Gastrocnemius medialis (tissue), 4 donors: ENCODE results near the gene GLE1.

Experiments
- CTCF ChIP-seq, 5 experiments: fragments of 450-650 bp in 3 of 5; fragments of 200-600 bp in 2 of 5; sonication (generic) in 2 of 5; IDR thresholded peaks in 4 of 5; conservative IDR thresholded peaks in 1 of 5; 1 replicate in 4 of 5; 2 replicates in 1 of 5; pipeline ENCODE4 v1.5.1; 2016 to 2019; ENCODE audit warnings: antibody characterized with exemption in 5 of 5, mild to moderate bottlenecking in 3 of 5, moderate library complexity in 3 of 5
- POLR2A ChIP-seq, 2 donors: fragments of 450-650 bp; IDR thresholded peaks; one replicate each; pipeline ENCODE4 v1.6.1; 2017; ENCODE audit warnings: antibody characterized with exemption in 2 of 2, mild to moderate bottlenecking in 2 of 2, moderate library complexity in 2 of 2

DNA sequence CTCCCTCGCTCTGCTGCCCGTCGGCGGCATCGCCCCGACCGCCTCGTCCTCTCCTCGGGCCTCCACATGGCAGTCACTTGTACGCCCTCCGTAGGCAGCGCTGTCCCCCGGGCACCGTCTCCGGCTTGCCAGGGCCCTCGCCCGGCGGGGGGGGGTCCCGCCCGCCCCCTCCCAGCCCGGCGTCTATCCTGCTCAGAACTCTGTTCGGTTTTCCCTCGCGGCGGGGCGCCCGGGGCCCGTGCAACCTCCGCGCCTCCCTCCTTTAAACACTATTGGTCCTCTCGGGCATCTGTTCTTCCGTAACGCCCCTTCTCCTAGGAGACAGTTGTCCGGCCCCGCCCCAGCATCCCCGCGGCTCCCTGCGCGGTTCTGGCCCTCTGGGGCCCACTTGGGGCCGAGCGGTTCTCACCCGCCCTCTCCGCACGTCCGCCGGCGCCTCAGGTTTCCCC lies 47.9 kb upstream of the GLE1 start:
- TF ChIP-seq CTCF (IDR thresholded peaks at IDR 0.05 in 4 of 5, conservative IDR thresholded peaks at IDR 0.05 in 1 of 5) = no peak
- no peak for TF ChIP-seq POLR2A (IDR thresholded peaks at IDR 0.05)
